K562 (cell line): ENCODE data around the gene TMEM163.

Experiments
- CBFB ChIP-seq: sonication (generic); formaldehyde crosslinking; IDR thresholded peaks from 2 replicates; pipeline ENCODE4 v1.4.0; 2020; ENCODE audit warnings: mild to moderate bottlenecking, missing genetic modification reagents
- CXXC5 ChIP-seq: fragments of 250-450 bp; sonication (Bioruptor Pico); IDR thresholded peaks from 2 replicates; pipeline ENCODE4 v1.8.0; 2022; ENCODE audit warnings: inconsistent platforms, mild to moderate bottlenecking, moderate library complexity

DNA sequence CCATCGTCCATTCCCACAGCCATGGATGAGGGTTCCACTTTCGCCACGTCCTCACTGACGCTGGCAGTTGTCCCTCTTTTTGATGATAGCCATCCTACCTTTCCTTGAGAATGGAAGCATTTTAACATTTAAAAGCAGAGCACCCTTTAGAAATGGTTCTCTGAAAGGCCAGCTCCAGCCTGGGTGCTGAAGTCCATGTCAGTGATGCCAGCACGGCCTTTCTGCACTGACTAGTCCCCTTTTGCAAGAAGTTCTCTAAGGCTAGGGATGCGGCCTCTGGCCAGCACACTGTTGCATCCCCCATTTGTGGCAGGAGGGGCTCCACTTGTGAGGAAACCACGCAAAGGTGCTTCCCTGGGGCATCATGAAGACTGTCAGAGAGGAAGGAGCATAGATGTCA, 261.4 kb downstream of the TMEM163 start:
- TF ChIP-seq CXXC5 (no peak), CBFB (CRISPR knock-in tag) (no peak)
